ENCODE data around the gene GLYATL1. TPM values are rescaled to one million over a fixed set of nuclear protein-coding genes. Genes with fewer than 3 reads are reported as not detected.

The GLYATL1 gene
- total RNA-seq, 3 donors from 2014 or later = 0.19 TPM; not detected in 2

- DNase-seq (peak; percentile 5 to 47 (median 41)), ATAC-seq (peak; percentile 52)
- TF ChIP-seq CTCF (IDR thresholded peaks at IDR 0.05) = no peak
- Histone ChIP-seq H3K36me3 (ENCODE audit: low read depth) (no peaks in the 10 kb centered on the region), H3K9me3 (peaks cover 6% of the 10 kb centered on the region), H3K4me3 (no peak overlapping the region), H3K4me1 (ENCODE audit: low read depth) (no peaks in the 10 kb centered on the region)
- intact Hi-C loops (cut with DNase I, micrococcal nuclease) = no loop called here
These were observed 29.0 kb downstream of the GLYATL1 start for GRCh38 chr11:58968251-58968711.

- H3K9me3 ChIP-seq = peaks cover 1% of the 10 kb centered on the region
- intact Hi-C loops (cut with DNase I, micrococcal nuclease) = no loop called here
- no peaks in the 10 kb centered on the region for H3K36me3 ChIP-seq (ENCODE audit: low read depth)
- H3K4me1 ChIP-seq (ENCODE audit: low read depth) = no peaks in the 10 kb centered on the region
- ATAC-seq (no peak), DNase-seq (no peak)
- H3K4me3 ChIP-seq = no peak overlapping the region
- TF ChIP-seq CTCF (IDR thresholded peaks at IDR 0.05) = no peak
These were observed 38.2 kb downstream of the GLYATL1 start for GRCh38 chr11:58977470-58977869.

GRCh38 chr11:58979222-58979621 is 39.9 kb downstream of the GLYATL1 start:
- Histone ChIP-seq H3K4me3 (no peak overlapping the region), H3K9me3 (no peaks in the 10 kb centered on the region), H3K36me3 (ENCODE audit: low read depth) (no peaks in the 10 kb centered on the region), H3K4me1 (ENCODE audit: low read depth) (no peaks in the 10 kb centered on the region)
- ATAC-seq (no peak), DNase-seq (no peak)
- intact Hi-C loops (cut with DNase I, micrococcal nuclease) = no loop called here
- no peak for TF ChIP-seq CTCF (IDR thresholded peaks at IDR 0.05)

- no peak for TF ChIP-seq CTCF (IDR thresholded peaks at IDR 0.05)
- no peaks in the 10 kb centered on the region for H3K9me3 ChIP-seq
- DNase-seq = no peak
- no peak overlapping the region for H3K4me3 ChIP-seq
- H3K36me3 ChIP-seq (ENCODE audit: low read depth) = no peaks in the 10 kb centered on the region
- H3K4me1 ChIP-seq (ENCODE audit: low read depth) = no peaks in the 10 kb centered on the region
- intact Hi-C loops (cut with DNase I, micrococcal nuclease) = no loop called here
- no peak for ATAC-seq
These were observed 41.0 kb downstream of the GLYATL1 start for GRCh38 chr11:58980159-58980843.

GRCh38 chr11:58992489-58992888 is 53.2 kb downstream of the GLYATL1 start:
- Histone ChIP-seq H3K4me3 (no peak overlapping the region), H3K9me3 (no peaks in the 10 kb centered on the region), H3K4me1 (ENCODE audit: low read depth) (no peaks in the 10 kb centered on the region), H3K36me3 (ENCODE audit: low read depth) (no peaks in the 10 kb centered on the region)
- intact Hi-C loops (cut with DNase I, micrococcal nuclease) = no loop called here
- ATAC-seq (no peak), DNase-seq (no peak)
- no peak for TF ChIP-seq CTCF (IDR thresholded peaks at IDR 0.05)
